Spinal cord (tissue), 10 donors: ENCODE data around the gene TCP11L1. TPM values are rescaled to one million over a fixed set of nuclear protein-coding genes. Genes with fewer than 3 reads are reported as not detected.
"Not testable (repeated sequence)": the region's sequence is repeated elsewhere in the genome, so short reads cannot be mapped to it uniquely, and the experiment has no call there.

Source experiments
- DNase-seq, 6 donors: peaks; one replicate each; pipeline versions ENCODE4 v3.0.0 to v3.0.0-alpha.2; 2013 to 2015; ENCODE audit warnings: low spot score in 6 of 6, low read depth in 4 of 6
- H3K27ac ChIP-seq: one replicate; pipeline ENCODE4 v1.5.1; 2013; ENCODE audit warnings: low read depth, low read length, control low read depth
- H3K27me3 ChIP-seq: one replicate; pipeline ENCODE4 v1.6.1; 2013; ENCODE audit warnings: low read length; ENCODE audit not compliant: control insufficient read depth, insufficient read depth
- H3K36me3 ChIP-seq: one replicate; pipeline ENCODE4 v1.6.1; 2013; ENCODE audit warnings: low read length; ENCODE audit not compliant: control insufficient read depth, insufficient read depth
- H3K4me1 ChIP-seq: one replicate; pipeline ENCODE4 v1.6.1; 2013; ENCODE audit warnings: low read length; ENCODE audit not compliant: control insufficient read depth, insufficient read depth
- H3K4me3 ChIP-seq: one replicate; pipeline ENCODE4 v1.5.1; 2013; ENCODE audit warnings: low read depth, low read length, control low read depth
- H3K9me3 ChIP-seq: one replicate; pipeline ENCODE4 v1.6.1; 2013; ENCODE audit warnings: low read length; ENCODE audit not compliant: control insufficient read depth, insufficient read depth
- WGBS: methylation state at CpG from one replicate; pipeline ENCODE4 v1.1.5; 2013; ENCODE audit warnings: missing lambda C conversion rate; ENCODE audit not compliant: insufficient coverage; 5-methylcytosine and 5-hydroxymethylcytosine counted together
- polyA plus RNA-seq, 2 donors: library from polyadenylated mRNA; unstranded; fragments of 120-200 nt; gene quantifications; one replicate each; pipeline ENCODE4 v1.2.1, GENCODE V29; 2013; ENCODE audit not compliant: insufficient read length in 2 of 2
- total RNA-seq, 2 donors: library from RNA; depleted of rRNA in 1 of 2; stranded (reverse); fragments of 120-200 nt in 1 of 2; fragments of >200 nt in 1 of 2; gene quantifications; one replicate each; pipeline versions ENCODE4 v1.2.3 to v1.2.4, GENCODE V29; 2013 to 2014
- donor health status: healthy.

Gene TCP11L1
- total and polyA plus RNA-seq, 4 donors = 15.1 to 33.4 (median 18.3) TPM

- Histone ChIP-seq H3K27ac (no peak overlapping the region), H3K4me1 (no peaks in the 10 kb centered on the region), H3K36me3 (peaks cover 14% of the 10 kb centered on the region), H3K27me3 (no peaks in the 10 kb centered on the region), H3K4me3 (no peak overlapping the region), H3K9me3 (no peaks in the 10 kb centered on the region)
- DNase-seq = no peak
- WGBS = 96% methylated on average over 8 of the region's 8 CpGs
Measured at GRCh38 chr11:33045551-33046255, 6.3 kb downstream of the TCP11L1 start.

- WGBS = 70% methylated on average over 3 of the region's 6 CpGs
- peaks cover 16% of the 10 kb centered on the region for H3K36me3 ChIP-seq
- not testable (repeated sequence) for H3K9me3 ChIP-seq, H3K27me3 ChIP-seq, H3K4me1 ChIP-seq, H3K27ac ChIP-seq, H3K4me3 ChIP-seq, DNase-seq
Measured at GRCh38 chr11:33048701-33049100, 9.3 kb downstream of the TCP11L1 start.

GRCh38 chr11:33049565-33050408 lies 10.4 kb downstream of the TCP11L1 start:
- WGBS = 40% methylated on average over 1 of the region's 3 CpGs
- H3K9me3 ChIP-seq, H3K27ac ChIP-seq, H3K27me3 ChIP-seq, H3K4me3 ChIP-seq, H3K4me1 ChIP-seq, DNase-seq: not testable (repeated sequence)
- H3K36me3 ChIP-seq = peaks cover 14% of the 10 kb centered on the region

GRCh38 chr11:33052231-33052630 lies 12.9 kb downstream of the TCP11L1 start:
- Histone ChIP-seq H3K27ac (no peak overlapping the region), H3K4me1 (no peaks in the 10 kb centered on the region), H3K36me3 (peaks cover 5% of the 10 kb centered on the region), H3K9me3 (no peaks in the 10 kb centered on the region), H3K4me3 (no peak overlapping the region), H3K27me3 (no peaks in the 10 kb centered on the region)
- no CpG with 5 or more reads among the region's 2 CpGs for WGBS
- DNase-seq = no peak

GRCh38 chr11:33055375-33055774 lies 16.0 kb downstream of the TCP11L1 start:
- H3K36me3 ChIP-seq = peaks cover 13% of the 10 kb centered on the region
- no peak overlapping the region for H3K27ac ChIP-seq
- no peaks in the 10 kb centered on the region for H3K9me3 ChIP-seq
- H3K4me1 ChIP-seq = no peaks in the 10 kb centered on the region
- H3K27me3 ChIP-seq = no peaks in the 10 kb centered on the region
- H3K4me3 ChIP-seq = no peak overlapping the region
- no peak for DNase-seq

GRCh38 chr11:33057284-33057683 lies 17.9 kb downstream of the TCP11L1 start:
- WGBS = no CpG with 5 or more reads among the region's 1 CpG
- DNase-seq = no peak
- Histone ChIP-seq H3K27ac (no peak overlapping the region), H3K4me1 (no peaks in the 10 kb centered on the region), H3K27me3 (no peaks in the 10 kb centered on the region), H3K4me3 (no peak overlapping the region), H3K36me3 (peaks cover 18% of the 10 kb centered on the region), H3K9me3 (no peaks in the 10 kb centered on the region)

GRCh38 chr11:33059331-33060007 lies 20.1 kb downstream of the TCP11L1 start:
- Histone ChIP-seq H3K27me3 (no peaks in the 10 kb centered on the region), H3K36me3 (peaks cover 16% of the 10 kb centered on the region), H3K4me3 (no peak overlapping the region), H3K27ac (no peak overlapping the region), H3K9me3 (no peaks in the 10 kb centered on the region), H3K4me1 (no peaks in the 10 kb centered on the region)
- 61% methylated on average over 5 of the region's 5 CpGs for WGBS
- DNase-seq = no peak

GRCh38 chr11:33060271-33060670 lies 20.9 kb downstream of the TCP11L1 start:
- 97% methylated on average over 3 of the region's 3 CpGs for WGBS
- Histone ChIP-seq H3K4me1 (peaks cover 4% of the 10 kb centered on the region), H3K9me3 (no peaks in the 10 kb centered on the region), H3K27ac (no peak overlapping the region), H3K4me3 (no peak overlapping the region), H3K36me3 (peaks cover 24% of the 10 kb centered on the region), H3K27me3 (no peaks in the 10 kb centered on the region)
- DNase-seq = no peak

- WGBS = 70% methylated on average over 3 of the region's 5 CpGs
- H3K9me3 ChIP-seq = no peaks in the 10 kb centered on the region
- no peak for DNase-seq
- H3K4me3 ChIP-seq = no peak overlapping the region
- H3K36me3 ChIP-seq = peaks cover 39% of the 10 kb centered on the region
- H3K27ac ChIP-seq = no peak overlapping the region
- H3K27me3 ChIP-seq = no peaks in the 10 kb centered on the region
- H3K4me1 ChIP-seq = peaks cover 4% of the 10 kb centered on the region
Measured at GRCh38 chr11:33062137-33062536, 22.8 kb downstream of the TCP11L1 start.
